Measurements from ENCODE around the gene HAPSTR1.

DNA sequence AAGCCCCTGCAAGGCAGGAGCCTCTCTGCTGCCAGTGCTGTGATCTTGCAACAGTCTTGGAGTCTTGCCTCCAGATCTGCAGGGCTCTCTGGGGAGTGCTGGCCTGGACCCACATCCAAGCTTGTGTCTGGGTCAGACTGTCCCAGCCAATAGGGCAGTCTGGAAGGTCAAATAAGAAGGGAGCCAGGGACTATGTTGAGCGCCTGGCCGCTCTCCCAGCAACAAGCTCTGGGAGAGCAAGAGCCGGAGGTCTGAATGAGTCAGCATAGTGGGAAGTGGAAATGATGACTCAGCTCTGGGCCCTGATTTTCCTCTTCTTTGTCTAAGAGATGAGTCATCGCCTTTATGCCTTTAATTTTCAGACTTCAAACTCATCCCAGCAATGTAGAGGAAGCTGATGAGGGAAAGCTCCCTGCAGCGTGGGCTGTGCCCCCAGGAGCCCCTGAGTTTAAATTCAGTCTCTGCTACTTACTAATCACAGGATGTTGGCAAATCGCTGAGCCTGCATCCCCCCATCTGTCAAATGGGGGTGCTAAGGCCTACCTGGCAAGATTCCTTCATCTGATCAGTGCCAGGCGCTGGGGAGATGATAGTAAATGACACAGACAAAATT is 43.6 kb upstream of the HAPSTR1 start:
- TF ChIP-seq, protein P1, sequence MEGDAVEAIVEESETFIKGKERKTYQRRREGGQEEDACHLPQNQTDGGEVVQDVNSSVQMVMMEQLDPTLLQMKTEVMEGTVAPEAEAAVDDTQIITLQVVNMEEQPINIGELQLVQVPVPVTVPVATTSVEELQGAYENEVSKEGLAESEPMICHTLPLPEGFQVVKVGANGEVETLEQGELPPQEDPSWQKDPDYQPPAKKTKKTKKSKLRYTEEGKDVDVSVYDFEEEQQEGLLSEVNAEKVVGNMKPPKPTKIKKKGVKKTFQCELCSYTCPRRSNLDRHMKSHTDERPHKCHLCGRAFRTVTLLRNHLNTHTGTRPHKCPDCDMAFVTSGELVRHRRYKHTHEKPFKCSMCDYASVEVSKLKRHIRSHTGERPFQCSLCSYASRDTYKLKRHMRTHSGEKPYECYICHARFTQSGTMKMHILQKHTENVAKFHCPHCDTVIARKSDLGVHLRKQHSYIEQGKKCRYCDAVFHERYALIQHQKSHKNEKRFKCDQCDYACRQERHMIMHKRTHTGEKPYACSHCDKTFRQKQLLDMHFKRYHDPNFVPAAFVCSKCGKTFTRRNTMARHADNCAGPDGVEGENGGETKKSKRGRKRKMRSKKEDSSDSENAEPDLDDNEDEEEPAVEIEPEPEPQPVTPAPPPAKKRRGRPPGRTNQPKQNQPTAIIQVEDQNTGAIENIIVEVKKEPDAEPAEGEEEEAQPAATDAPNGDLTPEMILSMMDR (IDR thresholded peaks at IDR 0.05; ENCODE audit: borderline replicate concordance, extremely low read depth, low read length, poor library complexity, severe bottlenecking): no peak
- TF ChIP-seq EZH2 (IDR thresholded peaks at IDR 0.05; ENCODE audit: borderline replicate concordance, low read depth, low read length, severe bottlenecking): no peak
